HL-60 (cell line): Measurements from ENCODE around the gene INSC.

ENCODE experiments used
- DNase-seq, 2 experiments: peaks; one replicate each; pipeline ENCODE4 v3.0.0-alpha.2; 2010 to 2020; ENCODE audit warnings: low read depth in 1 of 2, low spot score in 1 of 2
- H3K27ac ChIP-seq: fragments of 250-450 bp; sonication (Bioruptor Pico); replicated peaks from 2 replicates; pipeline ENCODE4 v1.5.1; 2020; ENCODE audit warnings: mild to moderate bottlenecking, moderate library complexity
- H3K27me3 ChIP-seq: fragments of 250-450 bp; sonication (Bioruptor Pico); 2 replicates; pipeline ENCODE4 v1.5.1; 2021; ENCODE audit warnings: mild to moderate bottlenecking, moderate library complexity; ENCODE audit not compliant: insufficient read depth, poor library complexity, severe bottlenecking
- H3K4me3 ChIP-seq: replicated peaks from 2 replicates; pipeline ENCODE4 v1.5.1; 2011; ENCODE audit warnings: mild to moderate bottlenecking, control low read depth, low read length; ENCODE audit not compliant: insufficient read depth
- CTCF ChIP-seq: IDR thresholded peaks from one replicate; pipeline ENCODE4 v1.5.1; 2011; ENCODE audit warnings: low read length, control low read depth, inconsistent platforms; ENCODE audit not compliant: insufficient read depth
- GABPA ChIP-seq: IDR thresholded peaks from 2 replicates; pipeline ENCODE4 v1.6.1; 2012; ENCODE audit warnings: low read depth
- POLR2AphosphoS5 ChIP-seq: IDR thresholded peaks from 2 replicates; pipeline ENCODE4 v1.6.1; 2012; ENCODE audit warnings: low read depth
- REST ChIP-seq: IDR thresholded peaks from 2 replicates; pipeline ENCODE4 v1.6.1; 2012; ENCODE audit warnings: low read depth; ENCODE audit not compliant: insufficient replicate concordance
- SPI1 ChIP-seq: IDR thresholded peaks from 2 replicates; pipeline ENCODE4 v1.6.1; 2012; ENCODE audit warnings: low read depth, mild to moderate bottlenecking, borderline replicate concordance

INSC gene

GRCh38 chr11:15157181-15157580, 42.5 kb downstream of the INSC start:
- Histone ChIP-seq H3K27ac (no peak overlapping the region), H3K4me3 (no peak overlapping the region), H3K27me3 (no peaks in the 10 kb centered on the region)
- TF ChIP-seq GABPA (no peak), SPI1 (no peak), POLR2AphosphoS5 (no peak), CTCF (no peak), REST (no peak)
- no peak for DNase-seq

DNA sequence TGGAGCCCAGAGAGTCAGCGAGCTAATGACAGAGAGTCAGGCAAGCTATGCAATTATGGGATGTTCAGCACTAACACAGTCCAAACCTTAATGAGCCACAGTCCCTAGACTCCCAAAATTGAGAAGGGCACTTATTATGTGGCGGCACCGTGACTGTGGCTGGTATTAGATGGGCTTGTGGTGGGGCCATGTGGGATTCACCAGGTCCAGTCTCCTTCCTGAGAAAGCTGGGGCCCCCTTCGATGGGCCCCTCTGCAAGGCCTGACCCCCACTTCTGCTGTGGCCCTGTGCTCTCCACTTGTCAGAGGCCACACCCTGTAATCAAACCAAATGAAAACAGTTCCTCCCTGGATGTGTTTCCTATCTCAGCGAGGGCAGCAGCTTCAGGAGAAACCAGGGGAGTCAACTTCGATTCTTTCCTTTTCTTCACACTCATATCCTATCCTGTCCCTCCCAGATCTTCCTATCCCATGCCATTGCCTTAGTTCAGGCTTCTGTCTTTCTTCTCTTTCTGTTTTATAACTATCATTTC, 42.9 kb downstream of the INSC start:
- no peak for TF ChIP-seq REST
- TF ChIP-seq POLR2AphosphoS5, result no peak
- TF ChIP-seq CTCF, result no peak
- TF ChIP-seq GABPA, result no peak
- no peak for DNase-seq
- no peak overlapping the region for H3K27ac ChIP-seq
- no peaks in the 10 kb centered on the region for H3K27me3 ChIP-seq
- no peak overlapping the region for H3K4me3 ChIP-seq

GRCh38 chr11:15158351-15159015, 43.8 kb downstream of the INSC start:
- DNase-seq, result no peak
- Histone ChIP-seq H3K27ac (no peak overlapping the region), H3K4me3 (no peak overlapping the region), H3K27me3 (no peaks in the 10 kb centered on the region)
- TF ChIP-seq POLR2AphosphoS5, result no peak
- no peak for TF ChIP-seq REST
- no peak for TF ChIP-seq CTCF
- TF ChIP-seq SPI1, result no peak
- no peak for TF ChIP-seq GABPA
